ENCODE data around the gene VEZT.
"Not testable (repeated sequence)": the region's sequence is repeated elsewhere in the genome, so short reads cannot be mapped to it uniquely, and the experiment has no call there.

VEZT gene

DNA sequence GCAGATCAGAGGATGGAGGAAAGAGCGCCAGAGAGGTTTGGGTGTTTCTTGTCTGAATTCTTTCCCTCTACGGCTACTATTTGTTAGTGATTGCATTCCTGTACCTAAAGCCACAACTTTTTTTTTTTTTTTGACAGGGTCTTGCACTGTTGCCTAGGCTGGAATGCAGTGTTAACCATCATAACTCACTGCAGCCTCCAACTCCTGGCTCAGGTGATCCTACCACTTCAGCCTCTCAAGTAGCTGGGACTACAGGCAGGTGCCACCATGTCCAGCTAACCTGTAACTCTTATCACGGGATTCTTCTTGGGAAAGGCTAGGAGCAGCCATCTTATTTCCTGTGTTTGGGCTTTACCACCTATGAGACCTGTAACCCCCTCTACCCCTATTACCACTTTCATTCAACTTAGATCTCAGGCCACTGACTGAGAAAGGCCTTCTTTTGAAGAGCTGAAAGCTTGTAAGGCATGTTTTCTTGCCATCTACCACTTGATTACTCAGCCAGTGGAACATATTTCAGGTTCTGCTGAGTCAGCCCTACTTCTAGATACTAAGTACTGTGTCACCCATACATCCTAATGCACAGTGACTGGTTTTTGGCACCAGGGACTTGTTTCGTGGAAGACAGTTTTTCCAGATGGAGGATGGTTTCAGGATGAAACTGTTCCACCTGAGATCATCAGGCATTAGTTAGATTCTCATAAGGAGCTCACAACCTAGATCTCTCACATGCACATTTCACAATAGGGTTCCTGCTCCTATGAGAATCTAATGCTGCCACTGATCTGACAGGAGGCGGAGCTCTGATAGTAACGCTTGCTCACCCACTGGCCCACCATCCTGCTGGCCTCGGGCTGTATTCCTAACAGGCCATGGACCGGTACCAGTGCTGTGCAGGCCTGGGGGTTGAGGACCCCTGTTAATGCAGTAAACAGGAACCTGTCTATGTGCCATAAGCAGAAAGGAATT, 6.9 kb downstream of the VEZT start:
- DNase-seq, result no peak

DNA sequence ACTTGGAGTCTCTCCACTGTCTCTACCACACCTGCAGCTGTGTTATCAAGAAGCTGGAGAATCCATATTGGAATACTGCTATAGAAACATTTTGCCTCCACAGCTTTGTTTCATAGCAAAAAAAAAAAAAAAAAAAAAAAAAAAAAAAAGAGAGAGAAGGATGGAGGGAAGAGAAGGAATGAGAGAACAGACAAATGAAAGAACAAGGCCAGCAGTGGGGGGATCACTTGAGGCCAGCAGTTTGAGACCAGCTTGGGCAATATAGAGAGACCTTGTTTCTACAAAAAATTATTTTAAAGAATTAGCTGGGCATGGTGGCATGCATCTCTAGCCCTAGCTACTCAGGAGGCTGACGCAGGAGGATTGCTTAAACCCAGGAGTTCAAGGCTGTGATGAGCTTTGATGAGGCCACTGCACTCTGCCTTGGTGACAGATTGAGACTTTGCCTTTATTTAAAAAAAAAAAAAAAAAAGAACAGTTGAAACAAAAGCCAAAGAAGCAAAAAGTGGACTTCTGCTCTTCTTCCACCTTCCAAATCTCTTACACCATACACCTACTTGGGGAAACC, 8.1 kb downstream of the VEZT start:
- DNase-seq, result no peak

DNA sequence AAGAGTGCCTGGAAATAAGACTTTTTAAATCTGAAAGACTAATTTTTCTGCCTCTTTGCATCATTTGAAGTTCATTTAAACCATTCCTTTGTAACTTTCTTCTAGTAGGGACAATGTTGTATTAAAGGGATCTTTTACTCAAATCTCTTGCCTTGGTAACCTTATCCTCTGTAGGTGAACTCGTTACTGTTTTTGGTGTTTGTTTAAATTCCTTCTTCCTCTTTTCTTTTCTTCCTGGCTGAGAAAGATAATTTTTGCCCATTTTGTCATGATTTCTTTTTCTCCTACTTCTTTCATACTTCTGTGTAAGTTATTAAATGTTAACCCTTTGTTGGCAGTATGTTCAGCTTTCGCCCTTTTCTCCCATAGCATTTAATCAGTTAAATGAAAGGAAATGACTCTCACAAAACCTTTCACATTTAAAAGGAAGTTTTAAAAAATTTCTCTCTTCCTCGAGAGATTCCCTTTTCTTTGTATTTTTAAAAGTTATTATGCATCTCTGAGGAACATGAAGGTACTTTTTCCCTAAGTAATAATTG, 10.3 kb downstream of the VEZT start:
- DNase-seq, result no peak

DNA sequence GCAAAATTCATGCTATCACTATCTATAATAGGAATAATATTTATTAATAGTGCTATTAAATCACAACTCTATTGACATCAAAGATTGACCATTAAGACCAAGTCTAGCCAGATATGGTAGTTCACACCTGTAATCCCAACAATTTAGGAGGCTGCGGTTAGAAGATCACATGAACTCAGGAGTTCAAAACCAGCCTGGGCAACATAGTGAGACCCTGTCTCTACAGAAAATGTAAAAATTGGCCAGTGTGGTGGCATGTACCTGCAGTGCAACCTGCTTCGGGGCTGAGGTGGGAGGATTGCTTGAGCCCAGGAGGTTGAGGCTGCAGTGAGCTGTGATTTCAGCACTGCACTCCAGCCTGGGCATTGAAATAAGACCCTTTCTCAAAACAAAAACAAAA, 11.0 kb downstream of the VEZT start:
- DNase-seq, result no peak

DNA sequence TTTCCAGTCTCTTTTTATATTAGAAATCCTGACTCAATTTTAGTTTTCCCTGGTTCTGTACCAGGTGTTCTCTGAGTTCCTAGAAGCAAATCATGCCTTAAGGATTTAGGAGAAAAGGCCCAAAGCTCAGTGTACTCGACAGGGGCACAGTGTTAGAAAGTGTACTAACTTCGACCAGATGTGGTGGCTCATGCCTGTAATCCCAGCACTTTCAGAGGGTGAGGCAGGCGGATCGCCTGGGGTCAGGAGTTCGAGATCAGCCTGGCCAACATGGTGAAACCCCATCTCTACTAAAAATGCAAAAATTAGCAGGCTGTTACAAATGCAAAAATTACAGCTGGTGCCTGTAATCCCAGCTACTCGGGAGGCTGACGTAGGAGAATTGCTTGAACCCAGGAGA, 12.0 kb downstream of the VEZT start:
- DNase-seq, result no peak

DNA sequence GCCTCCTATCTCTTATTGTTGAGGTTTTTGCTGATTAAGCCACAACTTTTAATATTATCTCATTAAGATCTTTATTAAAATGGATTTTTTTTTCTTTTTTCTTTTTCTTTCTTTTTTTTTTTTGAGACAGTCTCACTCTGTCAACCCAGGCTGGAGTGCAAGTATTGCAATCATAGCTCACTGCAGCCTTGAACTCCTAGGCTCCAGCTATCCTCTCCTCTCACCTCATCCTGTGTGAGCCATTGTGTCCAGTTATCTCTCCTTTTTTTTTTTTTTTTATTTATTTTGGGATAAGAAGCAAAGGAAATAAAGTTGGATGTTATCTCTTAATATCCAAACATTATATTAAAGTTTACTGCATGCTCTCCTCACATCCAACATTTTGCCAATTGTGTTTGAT, 12.7 kb downstream of the VEZT start:
- DNase-seq, result no peak

DNA sequence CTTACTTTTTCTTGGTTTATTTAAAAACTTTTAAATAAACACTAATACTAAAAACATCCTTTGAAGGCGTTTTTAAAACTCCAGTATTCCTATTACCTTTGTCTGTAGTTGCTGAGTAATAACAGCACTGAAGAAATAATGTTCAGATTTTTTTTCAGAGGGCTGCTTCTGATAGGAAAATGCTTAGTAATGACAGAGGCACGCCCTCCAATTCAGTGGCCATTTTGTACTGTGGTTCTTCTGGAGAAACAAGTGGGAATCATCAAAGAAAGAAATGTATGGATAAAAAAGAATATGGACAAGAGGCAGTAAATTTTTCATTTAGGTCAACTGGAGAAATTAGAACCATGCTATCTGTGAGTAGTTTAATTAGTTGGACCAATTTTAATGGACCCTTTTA, 13.6 kb downstream of the VEZT start:
- no peak for DNase-seq

DNA sequence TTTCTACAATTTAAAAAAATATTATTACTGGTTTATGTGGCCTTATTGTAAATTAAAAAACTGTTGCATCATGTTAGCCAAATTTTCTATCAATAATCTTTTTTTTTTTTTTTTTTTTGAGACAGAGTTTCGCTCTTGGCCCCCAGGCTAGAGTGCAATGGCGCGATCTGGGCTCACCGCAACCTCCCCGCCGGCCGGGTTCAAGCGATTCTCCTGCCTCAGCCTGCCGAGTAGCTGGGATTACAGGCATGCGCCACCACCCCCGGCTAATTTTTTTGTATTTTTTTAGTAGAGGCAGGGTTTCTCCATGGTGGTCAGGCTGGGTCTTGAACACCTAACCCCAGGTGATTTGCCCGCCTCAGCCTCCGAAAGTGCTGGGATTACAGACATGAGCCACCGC, 16.6 kb downstream of the VEZT start:
- not testable (repeated sequence) for DNase-seq

DNA sequence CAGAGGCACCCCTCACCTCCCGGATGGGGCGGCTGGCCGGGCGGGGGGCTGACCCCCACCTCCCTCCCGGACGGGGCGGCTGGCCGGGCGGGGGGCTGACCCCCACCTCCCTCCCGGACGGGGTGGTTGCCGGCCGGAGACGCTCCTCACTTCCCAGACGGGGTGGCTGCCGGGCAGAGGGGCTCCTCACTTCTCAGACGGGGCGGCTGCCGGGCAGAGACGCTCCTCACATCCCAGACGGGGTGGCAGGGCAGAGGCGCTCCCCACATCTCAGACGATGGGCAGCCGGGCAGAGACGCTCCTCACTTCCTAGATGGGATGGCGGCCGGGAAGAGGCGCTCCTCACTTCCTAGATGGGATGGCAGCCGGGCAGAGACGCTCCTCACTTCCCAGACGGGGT, 18.0 kb downstream of the VEZT start:
- DNase-seq, result not testable (repeated sequence)

DNA sequence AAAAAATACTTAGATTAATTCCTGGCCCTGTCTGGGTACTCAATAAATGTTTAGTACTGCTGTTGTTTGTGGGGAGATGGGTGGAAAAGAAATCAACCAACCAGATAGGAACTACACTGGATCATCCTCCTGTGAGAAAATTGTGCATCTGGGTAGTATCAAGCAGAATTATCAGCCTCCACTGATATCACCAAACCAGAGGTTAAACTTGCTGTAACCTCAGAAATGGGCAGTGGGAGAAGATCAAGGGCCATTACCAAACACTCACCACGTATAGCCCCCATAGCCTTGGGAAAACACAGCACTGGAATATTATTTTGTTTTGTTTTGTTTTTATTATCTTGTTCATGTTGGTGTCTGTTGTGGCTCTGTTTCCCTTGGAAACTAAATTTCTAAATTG, 19.7 kb downstream of the VEZT start:
- DNase-seq, result no peak

DNA sequence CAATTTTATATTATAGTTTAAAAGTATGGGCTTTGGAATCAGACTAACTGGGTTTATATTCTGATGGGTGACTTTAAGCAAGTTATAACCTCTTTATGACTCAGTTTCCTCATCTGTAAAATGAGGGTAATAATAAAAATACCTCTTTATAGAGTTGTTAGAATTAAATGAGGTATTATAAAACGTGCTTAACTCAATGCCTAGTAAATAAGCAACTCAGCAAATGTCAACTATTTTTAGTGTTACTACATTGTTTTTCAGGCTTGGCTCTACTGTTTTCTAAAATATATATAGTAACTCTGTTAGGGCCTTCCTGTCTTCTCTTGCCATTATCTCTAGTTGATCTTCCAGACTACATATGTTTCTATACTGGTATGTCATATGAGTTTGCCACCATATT, 20.5 kb downstream of the VEZT start:
- DNase-seq, result no peak

DNA sequence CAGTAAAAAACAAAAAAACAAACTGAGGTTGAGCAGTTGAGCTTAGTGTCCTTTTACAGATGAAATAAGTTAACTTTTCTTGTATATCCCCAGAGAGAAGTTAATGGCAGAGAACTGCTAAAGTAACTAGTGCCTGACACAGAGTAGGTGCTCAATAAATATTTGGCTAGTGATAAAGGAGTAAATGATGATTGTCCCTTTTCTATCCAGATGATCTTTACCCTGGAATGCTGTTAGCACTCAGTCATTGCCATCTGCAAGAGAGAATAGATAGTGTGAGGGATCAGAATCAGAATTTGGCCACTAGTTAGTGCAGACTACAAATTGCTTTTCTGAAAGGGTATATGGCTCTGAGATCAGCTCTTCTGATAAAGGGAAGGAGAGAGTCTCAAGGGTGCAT, 21.6 kb downstream of the VEZT start:
- DNase-seq, result no peak

DNA sequence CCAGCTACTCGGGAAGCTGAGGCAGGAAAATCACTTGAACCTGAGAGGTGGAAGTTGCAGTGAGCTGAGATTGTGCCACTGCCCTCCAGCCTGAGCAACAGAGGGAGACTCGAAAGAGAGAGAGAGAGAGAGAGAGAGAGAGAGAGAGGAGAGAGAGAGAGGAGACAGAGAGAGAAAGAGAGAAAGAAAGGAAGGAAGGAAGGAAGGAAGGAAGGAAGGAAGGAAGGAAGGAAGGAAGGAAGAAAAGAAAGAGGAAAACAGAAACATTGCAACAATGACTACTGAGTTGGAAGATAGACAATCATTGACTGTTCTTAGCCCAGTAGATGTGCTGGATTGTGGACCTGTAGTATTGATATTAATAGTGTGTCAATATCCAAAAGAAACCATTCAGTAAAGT, 22.2 kb downstream of the VEZT start:
- not testable (repeated sequence) for DNase-seq

DNA sequence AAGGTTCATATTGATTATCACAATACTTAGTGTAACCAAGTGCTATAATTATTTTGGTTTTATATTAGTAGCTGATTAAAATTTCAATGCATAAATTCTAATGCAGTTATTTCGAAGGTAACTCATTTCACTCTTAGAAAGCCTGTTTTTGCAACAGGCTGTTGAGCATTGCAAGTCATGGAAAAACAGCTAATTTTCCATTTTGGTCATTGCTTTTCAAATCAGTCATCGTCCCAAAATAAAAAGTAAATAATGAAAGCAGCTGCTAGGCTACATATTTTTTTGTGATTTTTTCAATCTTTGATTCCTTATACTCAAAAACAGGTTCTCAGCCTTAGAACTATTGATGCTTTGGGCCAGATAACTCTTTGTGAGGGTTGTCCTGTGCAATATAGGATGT, 22.9 kb downstream of the VEZT start:
- DNase-seq, result no peak

DNA sequence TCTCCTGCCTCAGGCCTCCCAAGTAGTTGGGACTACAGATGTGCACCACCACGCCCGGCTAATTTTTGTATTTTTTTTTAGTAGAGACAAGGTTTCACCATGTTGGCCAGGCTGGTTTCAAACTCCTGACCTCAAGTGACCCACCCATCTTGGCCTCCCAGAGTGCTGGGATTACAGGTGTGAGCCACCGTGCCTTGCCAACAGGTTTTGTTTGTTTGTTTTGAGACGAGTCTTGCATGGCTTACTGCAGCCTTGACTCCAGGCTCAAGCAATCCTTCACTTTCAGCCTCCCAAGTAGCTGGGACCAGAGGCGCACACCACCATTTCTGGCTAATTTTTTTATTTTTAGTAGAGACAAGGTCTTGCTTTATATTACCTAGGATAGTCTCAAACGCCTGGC, 23.5 kb downstream of the VEZT start:
- not testable (repeated sequence) for DNase-seq

DNA sequence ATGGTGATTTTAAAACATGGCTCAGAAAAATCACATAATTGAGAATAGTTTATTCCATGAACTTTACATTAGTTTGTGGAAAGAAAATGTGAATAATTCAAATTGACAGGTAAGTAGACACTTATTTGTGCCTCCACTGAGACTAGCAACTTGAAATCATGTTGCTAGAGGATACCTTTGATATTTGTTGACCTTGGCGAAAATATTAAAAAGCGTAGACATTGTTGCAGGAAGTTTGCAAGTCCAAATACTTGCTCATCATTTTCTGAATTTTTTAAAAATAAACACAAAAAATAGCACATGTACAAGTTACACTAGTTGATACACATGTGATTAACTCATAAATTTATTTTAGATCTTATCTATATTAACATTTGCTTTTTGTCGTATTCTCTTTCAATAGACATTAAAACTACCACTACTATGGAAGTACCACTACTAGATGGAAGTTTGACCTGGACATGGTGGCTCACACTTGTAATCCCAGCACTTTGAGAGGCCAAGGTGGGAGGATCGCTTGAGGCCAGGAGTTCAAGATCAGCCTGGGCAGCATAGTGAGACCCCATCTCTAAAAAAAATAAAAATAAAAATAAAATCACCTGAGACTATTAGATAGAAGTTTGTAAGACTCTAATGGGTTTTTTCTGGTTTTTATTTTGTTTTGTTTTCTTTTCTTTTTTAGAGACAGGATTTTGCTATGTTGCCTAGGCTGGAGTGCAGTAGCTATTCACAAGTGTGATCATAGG, 24.3 kb downstream of the VEZT start:
- DNase-seq, result no peak

DNA sequence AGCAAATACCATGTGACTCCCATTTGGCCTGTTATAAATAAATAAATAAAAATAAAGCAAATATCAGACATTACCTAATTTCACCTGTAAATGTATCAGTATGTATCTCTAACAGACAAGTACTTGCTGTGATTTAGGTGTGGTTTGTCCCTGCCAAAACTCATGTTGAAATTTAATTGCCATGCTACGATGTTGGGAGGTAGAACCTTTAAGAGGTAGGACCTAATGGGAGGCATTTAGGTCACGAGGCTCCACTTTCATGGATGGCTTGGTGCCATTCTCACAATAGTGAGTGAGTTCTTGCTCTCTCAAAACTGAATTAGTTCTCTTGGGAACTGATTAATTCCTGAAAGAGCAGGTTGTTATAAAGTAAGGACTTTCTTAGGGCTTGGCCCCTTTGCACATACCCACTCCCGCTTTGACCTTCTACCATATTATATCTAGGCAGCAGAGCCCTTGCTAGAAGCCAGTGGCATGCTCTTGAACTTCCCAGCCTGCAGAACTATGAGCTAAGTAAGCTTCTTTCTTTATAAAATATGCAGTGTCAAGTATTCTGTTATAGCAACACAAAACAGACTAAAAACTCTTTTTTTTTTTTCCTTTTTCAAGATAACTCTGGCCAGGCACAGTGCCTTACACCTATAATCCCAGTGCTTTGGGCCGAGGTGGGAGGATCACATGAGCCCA, 26.0 kb downstream of the VEZT start:
- no peak for DNase-seq

DNA sequence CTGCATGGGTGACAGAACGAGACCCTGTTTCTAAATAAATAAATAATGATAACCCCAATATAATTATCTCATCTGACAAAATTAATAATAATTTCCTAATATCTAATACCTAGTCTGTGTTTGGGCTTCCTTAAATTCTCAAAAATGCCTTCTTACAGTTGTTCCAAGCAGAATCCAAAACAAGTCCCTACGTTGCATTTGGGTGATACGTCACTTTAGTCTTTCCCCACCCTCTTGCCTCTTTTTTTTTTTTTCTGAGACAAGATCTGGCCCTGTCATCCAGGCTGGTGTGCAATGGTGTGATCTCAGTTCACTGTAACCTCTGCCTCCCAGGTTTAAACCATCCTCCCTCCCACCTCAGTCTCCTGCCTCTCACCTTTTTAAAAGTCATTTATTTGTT, 26.7 kb downstream of the VEZT start:
- DNase-seq, result no peak

DNA sequence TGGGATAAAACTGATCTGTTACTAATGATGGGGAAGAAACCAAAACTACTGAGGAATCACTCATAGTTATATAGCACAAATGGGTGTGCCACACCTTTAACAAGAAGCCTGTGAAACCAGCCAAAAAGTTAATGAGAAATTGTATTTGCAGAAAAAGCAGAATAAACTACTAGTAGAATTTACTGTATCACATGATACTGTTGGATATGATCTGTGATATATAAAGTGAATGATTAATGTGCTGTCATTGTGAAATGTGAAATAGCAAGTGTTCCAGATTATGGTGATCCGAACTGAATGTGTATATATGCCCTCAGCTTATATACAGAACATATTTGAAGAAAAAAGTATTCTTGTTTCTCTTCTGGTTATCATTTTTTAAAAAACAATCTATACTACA, 30.5 kb downstream of the VEZT start:
- no peak for DNase-seq

DNA sequence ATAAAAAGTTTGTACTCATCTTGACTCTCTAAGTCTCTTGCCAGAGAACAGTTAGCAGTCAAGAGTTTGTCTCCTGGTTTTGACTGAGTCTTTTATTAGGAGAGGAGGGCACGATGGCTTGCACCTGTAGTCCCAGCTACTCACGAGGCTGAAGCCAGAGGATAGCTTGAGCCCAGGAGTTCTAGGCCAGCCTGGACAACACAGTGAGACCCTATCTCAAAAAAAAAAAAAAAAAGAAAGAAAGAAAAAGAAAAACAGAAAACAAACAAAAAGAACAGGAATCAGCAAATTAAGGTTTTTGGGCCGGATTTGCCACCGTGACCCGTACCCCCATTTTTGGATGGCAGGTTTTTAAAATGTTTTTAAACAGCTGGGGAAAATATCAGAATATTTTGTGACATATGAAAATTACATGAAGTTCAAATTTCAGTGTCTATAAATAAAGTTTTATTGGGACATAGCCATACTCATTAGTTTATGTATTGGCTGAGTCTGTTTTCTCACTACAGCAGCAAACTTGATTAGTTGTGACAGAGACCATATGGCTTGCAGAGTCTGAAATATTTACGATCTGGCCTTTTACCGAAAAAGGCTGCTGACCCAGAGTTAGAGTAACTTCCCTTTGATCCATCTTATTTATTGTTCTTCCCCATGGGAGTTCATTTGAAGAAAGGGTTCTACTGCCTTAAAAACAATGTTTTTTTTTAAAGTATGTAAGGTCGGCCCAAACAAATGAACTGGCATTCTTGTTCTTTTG, 31.2 kb downstream of the VEZT start:
- no peak for DNase-seq

DNA sequence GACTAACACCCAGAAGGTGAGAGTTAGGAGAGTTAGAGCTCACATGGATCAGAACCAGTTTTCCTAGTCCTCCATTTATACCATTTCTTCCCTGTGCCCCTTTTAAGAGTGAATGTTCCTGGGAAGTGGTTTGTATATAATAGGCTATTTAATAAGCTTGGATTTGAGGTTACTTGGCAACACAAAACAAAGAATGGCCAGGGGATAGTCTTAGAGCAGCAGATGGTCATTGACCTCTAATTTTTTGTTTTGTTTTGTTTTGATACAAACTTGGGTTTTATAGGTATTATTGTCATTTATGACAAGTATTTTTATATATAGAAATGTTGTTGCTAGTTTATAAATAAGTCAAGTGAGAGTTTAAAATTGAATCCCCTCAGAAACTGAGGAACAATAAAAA, 35.8 kb downstream of the VEZT start:
- no peak for DNase-seq

DNA sequence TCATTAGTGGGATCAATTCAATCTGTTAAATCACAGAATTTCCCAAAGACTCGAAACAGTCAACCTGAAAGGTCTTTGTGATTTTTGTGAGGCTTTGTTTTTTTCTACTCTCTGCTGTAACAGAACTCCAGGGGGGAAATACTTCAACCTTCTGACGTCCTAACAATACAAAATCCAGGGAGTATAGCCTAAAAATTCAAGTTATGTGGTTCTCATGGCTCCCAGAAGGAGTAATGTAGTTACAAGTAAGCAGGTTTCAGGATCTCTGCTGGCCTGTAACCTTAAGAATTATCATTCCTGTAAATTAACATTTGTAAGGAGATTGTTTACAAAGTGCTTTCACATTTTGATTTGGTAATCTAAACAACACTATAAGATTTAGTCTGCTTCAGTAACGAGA, 39.9 kb downstream of the VEZT start:
- DNase-seq, result no peak
